ENCODE measurements around the gene ISL2. TPM values are rescaled to one million over a fixed set of nuclear protein-coding genes. Genes with fewer than 3 reads are reported as not detected.

The ISL2 gene
- total and polyA plus RNA-seq, 4 donors = 0.22 to 0.86 (median 0.38) TPM; not detected in 1

DNA sequence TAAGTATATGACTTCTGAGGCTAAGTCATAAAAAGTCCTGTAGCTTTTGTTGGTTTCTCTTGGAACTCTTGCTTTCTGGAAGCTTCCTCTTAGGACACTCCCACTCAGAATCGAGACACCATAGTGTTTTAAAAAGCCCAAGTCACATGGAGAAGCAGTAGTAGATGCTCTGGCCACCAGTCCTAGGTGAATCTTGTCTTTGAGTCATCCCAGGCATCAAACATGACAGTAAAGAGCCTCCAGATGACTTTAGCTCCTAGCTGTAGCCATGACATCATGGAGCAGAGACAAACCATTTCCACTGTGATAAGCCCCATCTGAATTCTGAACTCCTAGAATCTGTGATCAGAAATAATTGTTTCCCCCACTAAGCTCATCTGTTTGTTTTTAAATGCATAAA is 42.1 kb downstream of the ISL2 start:
- ATAC-seq (ENCODE audit: insufficient read depth, low FRiP score) = no peak
- Histone ChIP-seq H3K27me3 (ENCODE audit: control insufficient read depth in 3 of 3, insufficient read depth in 3 of 3, low read length in 2 of 3) (no peaks in the 10 kb centered on the region), H3K4me1 (ENCODE audit: control insufficient read depth in 5 of 5, insufficient read depth in 5 of 5, low read length in 5 of 5) (peaks cover 0 to 13% (median 0%) of the 10 kb centered on the region in 5 donors), H3K27ac (ENCODE audit: low read depth in 1 of 2, low read length in 1 of 2) (no peak overlapping the region), H3K4me3 (no peak overlapping the region), H3K36me3 (ENCODE audit: control insufficient read depth in 4 of 4, insufficient read depth in 4 of 4, low read length in 4 of 4) (peaks cover 0 to 2% (median 0%) of the 10 kb centered on the region in 4 donors), H3K9me3 (ENCODE audit: control insufficient read depth in 4 of 4, insufficient read depth in 3 of 4, low read length in 3 of 4) (no peaks in the 10 kb centered on the region), H3K9ac (ENCODE audit: insufficient read depth in 1 of 2, low read length in 2 of 2) (no peak overlapping the region)
- TF ChIP-seq, protein P1, sequence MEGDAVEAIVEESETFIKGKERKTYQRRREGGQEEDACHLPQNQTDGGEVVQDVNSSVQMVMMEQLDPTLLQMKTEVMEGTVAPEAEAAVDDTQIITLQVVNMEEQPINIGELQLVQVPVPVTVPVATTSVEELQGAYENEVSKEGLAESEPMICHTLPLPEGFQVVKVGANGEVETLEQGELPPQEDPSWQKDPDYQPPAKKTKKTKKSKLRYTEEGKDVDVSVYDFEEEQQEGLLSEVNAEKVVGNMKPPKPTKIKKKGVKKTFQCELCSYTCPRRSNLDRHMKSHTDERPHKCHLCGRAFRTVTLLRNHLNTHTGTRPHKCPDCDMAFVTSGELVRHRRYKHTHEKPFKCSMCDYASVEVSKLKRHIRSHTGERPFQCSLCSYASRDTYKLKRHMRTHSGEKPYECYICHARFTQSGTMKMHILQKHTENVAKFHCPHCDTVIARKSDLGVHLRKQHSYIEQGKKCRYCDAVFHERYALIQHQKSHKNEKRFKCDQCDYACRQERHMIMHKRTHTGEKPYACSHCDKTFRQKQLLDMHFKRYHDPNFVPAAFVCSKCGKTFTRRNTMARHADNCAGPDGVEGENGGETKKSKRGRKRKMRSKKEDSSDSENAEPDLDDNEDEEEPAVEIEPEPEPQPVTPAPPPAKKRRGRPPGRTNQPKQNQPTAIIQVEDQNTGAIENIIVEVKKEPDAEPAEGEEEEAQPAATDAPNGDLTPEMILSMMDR (IDR thresholded peaks at IDR 0.05; ENCODE audit: control extremely low read depth, extremely low read depth) = no peak
- WGBS, 2 donors = 92 to 100% methylated on average over 1 of the region's 1 CpG
- no peak for DNase-seq

DNA sequence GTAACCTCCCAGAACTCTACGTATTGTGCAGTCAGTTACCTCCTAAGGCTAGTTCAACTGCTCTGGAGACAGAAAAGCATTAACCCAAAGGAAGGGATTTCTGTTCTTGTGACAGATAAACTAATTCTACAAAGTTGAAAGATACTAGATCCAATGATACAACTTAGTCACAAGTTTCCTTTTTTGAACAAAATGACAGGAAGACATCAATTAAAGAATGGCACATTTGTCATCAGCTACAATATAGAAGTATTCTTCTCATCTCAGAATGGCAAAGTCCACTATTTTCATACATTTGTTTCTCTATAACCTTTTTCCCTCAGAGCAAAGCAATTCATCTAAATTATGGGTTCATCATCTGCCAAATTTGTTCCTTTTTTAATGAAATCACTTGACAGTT is 43.7 kb downstream of the ISL2 start:
- no peak for DNase-seq
- no peak for ATAC-seq (ENCODE audit: insufficient read depth, low FRiP score)
- TF ChIP-seq, protein P1 (IDR thresholded peaks at IDR 0.05; ENCODE audit: control extremely low read depth, extremely low read depth) = no peak
- Histone ChIP-seq H3K27ac (ENCODE audit: low read depth in 1 of 2, low read length in 1 of 2) (no peak overlapping the region), H3K36me3 (ENCODE audit: control insufficient read depth in 4 of 4, insufficient read depth in 4 of 4, low read length in 4 of 4) (peaks cover 0 to 2% (median 0%) of the 10 kb centered on the region in 4 donors), H3K27me3 (ENCODE audit: control insufficient read depth in 3 of 3, insufficient read depth in 3 of 3, low read length in 2 of 3) (no peaks in the 10 kb centered on the region), H3K4me3 (no peak overlapping the region), H3K9me3 (ENCODE audit: control insufficient read depth in 4 of 4, insufficient read depth in 3 of 4, low read length in 3 of 4) (no peaks in the 10 kb centered on the region), H3K9ac (ENCODE audit: insufficient read depth in 1 of 2, low read length in 2 of 2) (no peak overlapping the region), H3K4me1 (ENCODE audit: control insufficient read depth in 5 of 5, insufficient read depth in 5 of 5, low read length in 5 of 5) (peaks cover 0 to 13% (median 0%) of the 10 kb centered on the region in 5 donors)
- 96 to 97% methylated on average over 1 of the region's 1 CpG for WGBS, 2 donors

DNA sequence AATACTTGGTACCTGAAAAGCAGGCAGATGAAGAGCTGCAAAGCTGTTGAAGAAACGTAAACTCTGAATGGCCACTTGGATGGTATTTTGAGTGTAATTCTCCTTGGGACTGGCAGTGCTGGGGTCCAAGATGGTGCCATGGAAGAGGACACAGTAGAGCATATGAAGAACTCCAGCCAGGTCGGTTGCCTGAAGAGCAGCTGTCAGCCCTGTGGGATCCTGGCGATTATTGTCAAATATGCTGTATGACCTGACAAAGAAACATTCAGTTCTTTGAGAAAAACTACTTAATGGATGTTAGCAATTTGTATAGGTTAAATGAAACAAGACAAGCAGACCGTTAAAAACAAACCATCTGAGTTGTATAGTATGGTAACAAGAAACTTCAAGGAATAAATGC is 44.8 kb downstream of the ISL2 start:
- Histone ChIP-seq H3K27me3 (ENCODE audit: control insufficient read depth in 3 of 3, insufficient read depth in 3 of 3, low read length in 2 of 3) (no peaks in the 10 kb centered on the region), H3K9me3 (ENCODE audit: control insufficient read depth in 4 of 4, insufficient read depth in 3 of 4, low read length in 3 of 4) (no peaks in the 10 kb centered on the region), H3K27ac (ENCODE audit: low read depth in 1 of 2, low read length in 1 of 2) (no peak overlapping the region), H3K4me3 (no peak overlapping the region), H3K4me1 (ENCODE audit: control insufficient read depth in 5 of 5, insufficient read depth in 5 of 5, low read length in 5 of 5) (peaks cover 0 to 10% (median 0%) of the 10 kb centered on the region in 5 donors), H3K9ac (ENCODE audit: insufficient read depth in 1 of 2, low read length in 2 of 2) (no peak overlapping the region), H3K36me3 (ENCODE audit: control insufficient read depth in 4 of 4, insufficient read depth in 4 of 4, low read length in 4 of 4) (peaks cover 0 to 3% (median under 1%) of the 10 kb centered on the region in 4 donors)
- TF ChIP-seq, protein P1 (IDR thresholded peaks at IDR 0.05; ENCODE audit: control extremely low read depth, extremely low read depth) = no peak
- 93 to 99% methylated on average over 4 of the region's 4 CpGs for WGBS, 2 donors
- DNase-seq (no peak), ATAC-seq (ENCODE audit: insufficient read depth, low FRiP score) (no peak)

Data from lung (tissue), 12 donors.